ENCODE results near the gene SPTBN4.
"Not testable (repeated sequence)": the region's sequence is repeated elsewhere in the genome, so short reads cannot be mapped to it uniquely, and the experiment has no call there.

Gene SPTBN4

GRCh38 chr19:40588926-40589569 lies 122.2 kb downstream of the SPTBN4 start:
- DNase-seq (ENCODE audit: low read depth in 2 of 2): no peak

DNA sequence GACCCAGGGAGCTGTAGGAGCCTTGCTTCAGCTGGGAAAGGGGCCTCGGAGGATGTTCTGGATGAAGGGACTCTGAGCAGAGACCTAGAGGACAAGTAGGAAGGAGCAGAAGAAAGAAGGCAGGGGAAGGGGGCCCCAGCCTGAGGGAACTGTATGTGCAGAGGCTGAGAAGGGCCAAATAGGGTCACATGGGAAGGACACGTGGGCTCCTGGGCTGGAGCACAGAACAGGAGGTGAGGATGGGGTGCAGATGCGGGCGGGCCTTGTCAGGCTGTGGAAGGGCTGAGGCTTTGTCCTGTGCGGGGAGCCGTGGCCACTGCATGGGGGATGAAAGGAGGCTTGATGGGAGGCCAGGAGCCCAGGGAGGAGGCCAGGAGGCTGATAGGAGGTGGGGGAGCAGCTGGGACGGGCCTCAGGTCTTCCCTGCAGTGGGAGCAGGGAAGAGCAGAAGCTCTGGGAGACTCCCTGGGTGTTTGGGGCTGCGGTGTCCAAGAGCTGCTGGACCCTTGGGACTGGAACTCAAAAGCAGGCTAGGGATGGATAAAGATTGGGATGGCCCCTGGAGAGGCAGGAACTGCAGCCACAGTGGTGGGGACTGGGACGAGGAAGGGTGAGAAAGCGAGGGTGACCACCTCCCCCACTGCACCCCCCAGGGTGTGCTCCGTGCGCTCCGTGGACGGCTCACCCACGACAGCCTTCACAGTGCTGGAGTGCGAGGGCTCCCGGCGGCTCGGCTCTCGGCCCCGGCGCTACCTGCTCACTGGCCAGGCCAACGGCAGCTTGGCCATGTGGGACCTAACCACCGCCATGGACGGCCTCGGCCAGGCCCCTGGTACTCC lies 123.0 kb downstream of the SPTBN4 start:
- DNase-seq (ENCODE audit: low read depth in 2 of 2): no peak

DNA sequence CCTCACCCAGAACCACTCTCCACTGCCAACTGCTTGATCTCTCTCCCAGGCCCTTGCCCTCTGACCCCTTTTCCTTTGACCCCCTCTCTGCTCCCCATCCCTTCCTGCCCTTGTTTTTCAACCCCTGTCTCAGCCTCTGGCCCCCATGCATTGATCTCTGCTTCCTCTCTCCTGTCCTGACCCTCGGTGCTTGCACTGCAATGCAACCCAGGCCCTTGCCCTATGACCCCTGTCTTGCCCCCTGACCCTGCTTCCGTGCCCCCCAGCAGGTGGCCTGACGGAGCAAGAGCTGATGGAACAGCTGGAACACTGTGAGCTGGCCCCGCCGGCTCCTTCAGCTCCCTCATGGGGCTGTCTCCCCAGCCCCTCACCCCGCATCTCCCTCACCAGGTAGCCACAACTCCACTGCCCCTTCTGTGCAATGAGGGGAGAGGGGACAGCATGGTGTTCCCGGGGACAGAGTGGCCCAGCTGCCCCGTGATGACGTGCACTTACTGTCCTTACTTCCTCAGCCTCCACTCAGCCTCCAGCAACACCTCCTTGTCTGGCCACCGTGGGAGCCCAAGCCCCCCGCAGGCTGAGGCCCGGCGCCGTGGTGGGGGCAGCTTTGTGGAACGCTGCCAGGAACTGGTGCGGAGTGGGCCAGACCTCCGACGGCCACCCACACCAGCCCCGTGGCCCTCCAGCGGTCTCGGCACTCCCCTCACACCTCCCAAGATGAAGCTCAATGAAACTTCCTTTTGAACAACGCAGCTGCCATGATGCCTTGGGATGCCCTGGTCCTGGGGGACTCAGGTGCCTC lies 123.9 kb downstream of the SPTBN4 start:
- DNase-seq (ENCODE audit: low read depth in 2 of 2): no peak

- DNase-seq (ENCODE audit: low read depth in 2 of 2): not testable (repeated sequence)
Observed at GRCh38 chr19:40591724-40592123, 124.9 kb downstream of the SPTBN4 start.

- no peak for DNase-seq (ENCODE audit: low read depth in 2 of 2)
Observed at GRCh38 chr19:40592170-40592569, 125.4 kb downstream of the SPTBN4 start.

DNA sequence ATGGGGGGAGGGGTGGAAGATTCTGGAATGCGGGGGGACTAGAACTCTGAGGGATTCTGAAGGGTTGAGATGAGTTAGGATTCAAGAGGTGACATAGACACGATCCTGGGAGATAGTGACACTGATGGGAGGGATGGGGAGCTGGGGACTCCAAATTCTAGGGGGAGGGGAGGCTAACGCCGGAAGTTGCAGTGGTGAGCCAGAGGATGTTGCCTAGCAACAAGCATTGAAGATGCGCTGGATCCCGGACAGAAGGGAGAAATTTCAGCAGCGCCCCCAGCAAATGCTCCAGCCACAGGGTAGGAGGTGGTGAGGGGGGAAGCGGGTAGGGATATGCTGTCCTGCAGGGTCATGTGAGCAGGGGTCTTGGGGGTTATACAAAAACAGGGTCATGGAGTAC lies 127.5 kb downstream of the SPTBN4 start:
- no peak for DNase-seq (ENCODE audit: low read depth in 2 of 2)

- no peak for DNase-seq (ENCODE audit: low read depth in 2 of 2)
Observed at GRCh38 chr19:40594657-40595091, 127.9 kb downstream of the SPTBN4 start.

DNA sequence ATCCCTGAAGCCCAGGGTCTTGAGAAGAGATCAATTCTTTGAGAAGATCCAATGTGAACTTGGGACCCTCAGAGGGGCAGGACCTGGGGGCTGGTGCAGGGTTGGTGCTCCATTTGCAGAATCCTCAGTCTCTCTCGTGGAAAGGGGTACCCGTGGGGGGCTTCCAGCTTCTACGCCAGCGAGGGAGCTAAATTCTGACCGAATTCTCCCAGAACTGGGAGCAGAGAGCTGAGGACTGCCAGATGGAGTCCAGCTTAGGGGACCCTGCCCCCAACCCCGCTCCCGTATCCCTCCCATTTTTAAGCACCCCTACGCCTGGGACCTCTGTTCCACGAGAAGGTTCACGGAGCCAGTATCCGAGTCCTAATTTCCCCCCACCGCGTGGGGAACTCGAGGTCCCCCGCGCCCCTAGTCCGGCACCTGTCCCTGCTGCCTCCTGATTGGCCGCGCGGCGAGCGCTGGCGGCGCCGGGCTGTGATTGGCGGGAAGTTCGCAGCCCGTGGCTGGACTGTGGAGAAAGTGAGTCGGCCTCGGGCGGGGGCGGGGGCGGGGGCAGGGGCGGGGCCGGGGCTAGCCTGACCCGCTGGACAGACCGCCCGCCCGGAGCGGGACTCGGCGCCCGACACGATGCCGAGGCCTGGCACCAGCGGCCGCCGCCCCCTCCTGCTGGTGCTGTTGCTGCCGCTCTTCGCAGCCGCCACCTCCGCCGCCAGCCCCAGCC lies 130.0 kb downstream of the SPTBN4 start:
- DNase-seq (ENCODE audit: low read depth in 2 of 2): no peak

DNA sequence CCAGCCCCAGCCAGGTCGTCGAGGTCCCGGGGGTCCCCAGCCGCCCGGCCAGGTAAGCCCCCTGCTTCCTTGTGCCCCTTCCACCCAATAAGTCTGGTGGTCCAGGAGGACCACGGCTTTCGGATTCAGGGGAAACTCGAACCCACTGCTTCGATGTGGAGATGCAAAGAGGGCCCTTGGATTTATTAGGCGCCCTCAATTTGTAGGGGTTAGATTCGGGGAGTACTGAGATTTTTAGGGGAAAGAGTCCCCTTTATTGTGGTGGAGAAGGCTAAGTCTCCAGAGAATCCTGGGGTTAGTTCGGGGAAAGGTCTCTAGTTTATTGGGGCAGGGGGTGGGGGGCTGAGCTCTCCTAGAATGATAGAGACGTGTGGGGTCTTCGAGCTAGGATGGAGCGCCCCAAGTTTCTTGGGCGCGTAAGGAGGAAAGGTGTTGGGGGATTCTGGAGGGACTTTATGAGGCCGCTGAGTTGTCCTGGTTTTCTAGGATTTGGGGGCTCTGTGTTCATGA lies 130.6 kb downstream of the SPTBN4 start:
- no peak for DNase-seq (ENCODE audit: low read depth in 2 of 2)

- peak; percentile 67 to 69 for DNase-seq (ENCODE audit: low read depth in 2 of 2)
Observed at GRCh38 chr19:40598121-40598917, 131.5 kb downstream of the SPTBN4 start.

DNA sequence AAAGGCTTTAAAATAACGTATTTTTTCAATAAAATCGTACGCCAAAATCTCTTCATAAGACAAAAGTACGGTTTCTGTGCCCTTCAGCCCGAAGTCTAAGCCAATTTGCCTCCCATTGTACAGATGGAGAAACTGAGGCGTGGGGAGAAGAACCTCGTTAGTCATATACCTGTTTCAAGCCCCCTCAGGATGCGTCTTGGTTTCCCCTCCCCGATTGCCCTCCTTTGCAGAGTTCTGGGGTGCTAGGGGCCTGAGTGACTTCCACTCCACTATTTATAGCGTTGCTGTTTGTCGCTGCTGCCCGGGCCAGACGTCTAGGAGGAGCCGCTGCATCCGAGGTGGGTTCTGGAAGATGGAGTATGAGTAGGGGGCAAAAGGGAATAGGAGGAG lies 132.1 kb downstream of the SPTBN4 start:
- DNase-seq (ENCODE audit: low read depth in 2 of 2): no peak

DNA sequence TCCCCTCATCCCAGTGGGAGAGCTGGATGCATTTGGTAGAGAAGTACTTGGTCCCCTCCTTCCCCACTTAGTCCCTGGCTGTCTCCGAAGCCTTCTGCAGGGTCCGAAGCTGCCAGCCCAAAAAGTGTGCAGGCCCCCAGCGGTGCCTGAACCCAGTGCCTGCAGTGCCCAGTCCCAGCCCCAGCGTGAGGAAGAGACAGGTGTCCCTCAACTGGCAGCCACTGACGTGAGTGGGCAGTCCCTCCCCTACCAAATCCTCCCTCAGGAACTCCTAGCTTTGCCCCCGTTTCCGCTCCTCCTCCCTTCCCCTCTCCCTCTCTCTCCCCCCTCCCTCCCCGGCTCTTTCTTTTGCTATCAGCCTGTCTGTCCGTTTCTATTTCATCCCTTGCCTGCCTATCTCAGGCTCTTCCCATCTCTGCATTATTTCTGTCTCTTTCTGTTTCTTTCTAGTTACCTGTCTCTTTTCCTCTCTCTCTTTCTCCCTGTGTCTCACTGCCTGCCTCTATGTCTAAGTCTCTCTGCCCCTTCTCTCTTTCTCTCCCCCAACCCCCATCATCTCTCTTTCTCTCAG lies 132.6 kb downstream of the SPTBN4 start:
- no peak for DNase-seq (ENCODE audit: low read depth in 2 of 2)

DNA sequence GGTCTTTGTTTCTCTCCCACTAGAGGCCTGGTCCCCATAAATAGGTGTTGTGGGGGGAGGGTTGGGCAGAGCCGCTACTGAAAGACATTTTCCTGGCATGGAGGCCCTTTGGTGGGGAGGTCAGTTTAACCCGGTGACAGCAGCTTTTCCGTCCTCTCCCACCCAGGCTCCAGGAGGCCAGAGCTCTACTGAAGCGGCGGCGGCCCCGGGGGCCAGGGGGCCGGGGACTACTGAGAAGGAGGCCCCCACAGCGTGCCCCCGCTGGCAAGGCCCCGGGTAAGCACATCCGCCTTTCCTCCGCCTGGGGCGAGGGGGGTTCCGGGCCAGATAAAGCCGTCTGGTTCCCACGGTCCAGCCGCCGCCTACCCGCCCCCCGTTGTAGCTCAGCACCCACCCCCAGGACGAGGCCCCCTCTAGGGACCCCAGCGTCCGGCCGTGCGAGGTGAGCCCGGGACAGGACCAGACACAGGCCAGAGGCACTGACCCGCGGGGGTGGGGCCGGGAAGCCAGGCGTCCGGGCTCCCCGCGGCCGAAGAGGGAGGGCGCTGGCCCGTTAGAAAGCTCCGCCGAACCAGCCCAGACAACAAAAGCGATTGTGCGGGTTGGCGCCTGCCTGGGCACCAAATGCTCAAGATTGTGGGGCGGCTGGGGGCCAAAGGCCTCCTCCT lies 133.2 kb downstream of the SPTBN4 start:
- no peak for DNase-seq (ENCODE audit: low read depth in 2 of 2)

GRCh38 chr19:40600570-40601133 lies 133.9 kb downstream of the SPTBN4 start:
- no peak for DNase-seq (ENCODE audit: low read depth in 2 of 2)

DNA sequence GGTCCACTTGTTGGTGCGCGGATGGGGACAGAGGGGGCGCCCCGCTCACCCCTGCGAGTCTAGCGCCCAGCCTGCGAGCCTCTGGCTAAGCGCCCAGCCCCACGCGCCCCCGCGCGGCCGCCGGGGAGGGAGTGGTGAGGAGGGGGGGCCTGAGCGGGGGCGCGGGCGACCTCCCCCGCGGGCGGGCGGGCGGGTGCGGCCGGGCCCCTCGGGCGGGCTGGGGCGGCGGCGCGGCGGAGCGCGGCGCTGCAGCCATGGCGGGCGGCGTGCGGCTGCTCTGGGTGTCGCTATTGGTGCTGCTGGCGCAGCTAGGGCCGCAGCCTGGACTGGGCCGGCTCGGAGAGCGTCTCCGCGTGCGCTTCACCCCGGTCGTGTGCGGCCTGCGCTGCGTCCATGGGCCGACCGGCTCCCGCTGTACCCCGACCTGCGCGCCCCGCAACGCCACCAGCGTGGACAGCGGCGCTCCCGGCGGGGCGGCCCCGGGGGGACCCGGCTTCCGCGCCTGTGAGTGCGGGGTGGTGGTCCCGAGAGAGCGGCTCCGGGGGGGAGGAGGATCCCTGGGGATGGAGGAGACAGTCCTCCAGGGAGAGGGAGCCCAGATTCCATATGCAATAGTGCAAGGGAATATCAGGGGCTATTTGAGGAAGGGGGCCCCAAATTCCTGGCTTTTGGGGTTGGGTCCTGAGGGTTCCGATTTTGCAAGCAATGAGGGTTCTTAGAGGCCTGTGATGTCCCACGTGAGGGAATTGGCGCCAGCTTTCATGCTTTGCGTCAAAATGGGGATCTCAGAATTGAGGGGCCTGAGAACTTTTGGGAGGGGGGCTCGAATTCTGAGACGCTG lies 134.6 kb downstream of the SPTBN4 start, which contains the start of gene LTBP4:
Gene LTBP4, plus strand, starts transcription at position 236 of the 841 bp plus-strand sequence. Its CDS starts 19 bp downstream, at position 255.
- no peak for DNase-seq (ENCODE audit: low read depth in 2 of 2)

GRCh38 chr19:40603071-40603388 lies 136.2 kb downstream of the SPTBN4 start:
- DNase-seq (ENCODE audit: low read depth in 2 of 2): no peak

DNA sequence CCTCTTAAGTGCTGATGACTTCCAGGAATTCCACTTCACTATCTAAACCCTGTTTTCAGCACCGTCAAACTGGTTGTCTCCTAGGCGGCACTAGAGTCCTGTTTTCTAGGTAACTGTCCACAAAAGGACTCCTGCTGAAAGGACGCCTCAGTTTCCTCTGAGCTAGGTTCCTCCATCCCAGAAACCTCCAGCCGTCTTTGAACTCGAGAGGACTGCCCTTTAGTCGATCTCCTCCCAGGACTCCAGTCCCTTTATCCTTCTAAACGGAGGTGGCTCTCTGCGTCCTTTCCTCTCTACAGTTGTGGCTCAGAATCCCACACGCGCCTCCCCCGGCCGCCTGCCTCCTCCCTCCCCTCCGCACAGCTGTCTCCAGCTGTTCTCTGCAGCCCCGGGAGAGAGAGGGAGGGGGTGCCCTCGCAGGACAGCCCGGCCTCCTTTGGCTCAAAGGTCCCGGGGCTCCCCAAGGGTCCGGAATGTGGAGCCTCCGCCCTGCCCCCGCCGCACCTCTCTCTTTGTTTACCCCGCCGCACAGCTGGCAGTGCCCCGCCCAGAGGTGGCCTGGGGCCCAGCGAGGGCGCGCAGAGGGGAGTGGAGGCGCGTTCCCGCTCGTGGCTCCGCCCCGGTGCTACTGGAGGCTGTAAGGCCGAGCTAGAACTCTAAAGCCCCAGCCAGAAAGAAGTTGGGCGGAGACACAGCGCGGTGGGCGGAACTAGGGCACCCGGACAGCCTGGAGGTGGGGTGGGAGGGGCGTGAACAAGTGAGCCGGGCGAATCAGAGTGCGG lies 136.8 kb downstream of the SPTBN4 start:
- peak; percentile 80 to 94 for DNase-seq (ENCODE audit: low read depth in 2 of 2)

- no peak for DNase-seq (ENCODE audit: low read depth in 2 of 2)
Observed at GRCh38 chr19:40604171-40604646, 137.4 kb downstream of the SPTBN4 start.

Data from stimulated activated CD8-positive, alpha-beta memory T cell treated with anti-CD3 and anti-CD28 coated beads, Interleukin-2, amount 100 ng/mL, for 1 hour (primary cell).